A204.1 (cell line): Measurements from ENCODE around the gene HMGA1.

ENCODE experiments used
- FAIRE-seq: peaks from 2 replicates; lab custom pipeline; 2012; peaks lifted over from hg19 to GRCh38; lab: Jason Lieb, UNC

Gene HMGA1

GRCh38 chr6:34292954-34293353 is 56.3 kb downstream of the HMGA1 start:
- FAIRE-seq, result no peak

GRCh38 chr6:34295721-34296120 is 59.0 kb downstream of the HMGA1 start:
- no peak for FAIRE-seq
